NCI-H187 (cell line): ENCODE data around the gene TSNAXIP1.
A peak's percentile ranks its signal among the peaks of the same experiment; 100 is the strongest.

ENCODE experiments used
- DNase-seq, 2 experiments: peaks; one replicate each; lab custom pipeline; 2025; lab: John Stamatoyannopoulos, UW

Gene TSNAXIP1

DNA sequence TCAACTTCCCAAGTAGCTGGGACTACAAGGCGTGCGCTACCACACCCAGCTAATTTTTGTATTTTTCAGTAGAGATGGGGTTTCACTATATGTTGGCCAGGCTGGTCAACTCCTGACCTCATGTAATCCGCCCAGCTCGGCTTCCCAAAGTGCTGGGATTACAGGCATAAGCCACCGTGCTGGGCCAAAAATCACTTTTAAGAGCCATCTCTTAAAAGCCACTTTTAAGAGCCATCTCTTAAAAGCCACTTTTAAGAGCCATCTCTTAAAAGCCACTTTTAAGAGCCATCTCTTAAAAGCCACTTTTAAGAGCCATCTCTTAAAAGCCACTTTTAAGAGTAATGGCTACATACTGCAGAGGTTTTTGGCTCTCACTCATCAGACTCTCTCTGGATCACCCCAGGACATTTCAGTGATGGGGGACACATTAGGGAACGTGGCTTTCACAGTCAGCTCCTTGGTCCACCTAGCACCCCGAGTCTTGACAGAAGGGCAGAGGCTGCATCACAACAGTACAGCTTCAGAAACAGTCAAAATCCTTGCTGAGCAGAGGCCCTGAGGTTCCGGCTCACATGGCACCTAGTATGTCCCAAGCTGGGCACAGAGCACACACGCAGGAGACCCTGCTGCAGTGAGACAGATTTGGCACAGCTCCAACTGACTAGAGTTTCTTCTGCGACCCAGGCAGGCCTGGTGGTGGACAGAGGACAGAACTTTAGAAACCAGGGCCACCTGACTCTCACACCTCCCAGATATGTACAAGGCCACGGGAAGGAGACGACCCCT is 23.9 kb upstream of the TSNAXIP1 start:
- peak; percentile 44 to 49 for DNase-seq

DNA sequence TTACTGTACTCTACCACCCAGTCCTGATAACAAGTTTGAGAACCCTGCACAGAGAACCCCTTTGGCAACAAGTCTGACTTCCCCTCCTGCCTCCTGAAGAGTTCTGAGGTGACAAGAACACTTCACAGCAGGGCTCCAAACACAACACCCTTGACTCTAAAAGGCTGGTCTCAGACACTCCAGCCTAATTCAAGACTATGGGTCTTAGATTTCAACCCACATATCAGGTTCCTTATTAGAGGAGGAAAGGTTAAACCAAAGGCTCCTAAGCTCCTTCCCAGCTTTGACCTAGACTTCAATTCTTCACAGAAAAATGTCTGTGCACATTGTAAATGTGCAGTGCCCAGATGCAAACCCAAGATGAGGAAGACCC is 23.4 kb upstream of the TSNAXIP1 start:
- peak; percentile 29 to 44 for DNase-seq

DNA sequence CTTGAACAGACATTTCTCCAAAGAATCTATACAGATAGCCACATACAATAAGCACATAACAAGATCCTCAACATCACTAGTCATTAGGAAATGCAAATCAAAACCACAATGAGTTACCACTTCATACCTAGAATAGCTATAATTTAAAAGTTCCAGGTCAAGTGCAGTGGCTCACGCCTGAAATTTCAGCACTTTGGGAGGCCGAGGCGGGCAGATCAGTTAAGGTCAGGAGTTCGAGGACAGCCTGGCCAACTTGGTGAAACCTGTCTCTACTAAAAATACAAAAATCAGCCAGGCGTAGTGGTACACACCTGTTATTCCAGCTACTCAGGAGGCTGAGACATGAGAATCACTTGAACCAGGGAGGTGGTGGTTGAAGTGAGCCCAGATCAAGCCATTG is 20.2 kb upstream of the TSNAXIP1 start:
- DNase-seq, result no peak

DNA sequence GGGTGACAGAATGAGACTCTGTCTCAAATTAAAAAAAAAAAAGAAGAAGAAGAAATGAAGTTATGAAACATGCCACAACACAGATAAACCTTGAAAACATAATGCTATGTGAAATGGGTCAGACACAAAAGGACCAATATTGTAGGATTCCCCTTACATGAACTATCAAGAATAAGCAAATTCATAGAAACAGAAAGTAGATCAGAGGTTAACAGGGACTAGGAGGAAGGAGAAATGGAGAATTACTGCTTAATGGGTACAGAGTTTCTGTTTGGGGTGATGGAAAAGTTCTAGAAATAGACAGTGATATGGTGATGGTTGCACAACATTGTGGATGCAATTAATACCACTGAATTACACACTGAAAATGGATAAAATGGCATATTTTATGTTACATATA is 16.6 kb upstream of the TSNAXIP1 start:
- no peak for DNase-seq

DNA sequence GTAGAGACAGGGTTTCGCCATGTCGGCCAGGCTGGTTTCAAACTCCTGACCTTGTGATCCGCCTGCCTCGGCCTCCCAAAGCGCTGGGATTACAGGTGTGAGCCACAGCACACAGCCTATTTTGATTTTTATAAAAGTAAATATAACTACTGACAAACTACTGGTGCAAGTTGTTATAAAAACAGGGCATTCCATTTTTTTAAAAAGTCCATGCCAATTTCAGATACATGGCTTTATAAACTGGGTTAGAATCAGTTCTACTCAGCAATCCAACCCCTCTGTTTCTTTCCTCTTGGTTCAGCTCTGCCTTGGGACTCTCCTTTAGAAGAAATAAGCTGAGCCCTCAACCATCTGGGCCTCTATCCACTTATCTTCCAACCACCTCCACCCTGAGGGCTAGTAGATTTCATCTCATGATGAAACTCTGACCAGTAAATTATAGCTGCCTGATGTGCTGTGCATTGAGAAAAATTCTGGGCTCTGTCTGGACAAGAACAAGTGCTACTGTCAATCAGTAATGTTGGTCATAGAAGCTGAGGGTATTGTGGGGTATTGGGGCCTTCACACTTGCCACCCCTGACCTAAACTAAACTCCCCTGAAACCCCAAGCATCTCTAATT is 10.5 kb upstream of the TSNAXIP1 start:
- DNase-seq, result no peak

DNA sequence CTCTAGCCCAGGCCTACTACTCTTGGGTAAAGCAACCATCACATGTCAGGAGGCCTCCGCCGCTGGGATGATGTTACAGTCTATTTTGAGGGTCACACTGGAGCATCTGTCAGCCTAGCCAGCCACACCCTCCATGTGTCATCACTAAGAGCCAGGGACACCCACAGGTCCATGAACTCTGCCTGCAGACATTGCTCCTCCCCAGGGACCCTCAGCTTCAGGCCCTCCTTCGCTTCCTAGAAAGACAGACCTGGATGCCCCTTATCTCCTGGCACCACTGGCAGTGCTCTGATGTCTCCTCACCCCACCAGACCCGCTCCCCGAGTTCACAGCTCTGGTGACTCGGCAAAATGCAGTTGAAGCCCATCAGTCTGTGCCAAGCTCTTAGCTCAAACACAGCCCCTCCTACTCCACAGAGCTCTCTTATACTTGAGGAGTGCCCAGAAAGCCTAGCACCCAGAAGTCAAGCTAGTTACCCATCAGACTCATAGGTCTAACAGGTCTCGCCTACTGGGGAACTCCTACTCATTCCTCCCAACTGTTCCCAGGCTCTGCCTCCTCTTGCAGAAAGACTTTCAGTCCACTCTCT is 6.3 kb upstream of the TSNAXIP1 start:
- DNase-seq, result no peak

DNA sequence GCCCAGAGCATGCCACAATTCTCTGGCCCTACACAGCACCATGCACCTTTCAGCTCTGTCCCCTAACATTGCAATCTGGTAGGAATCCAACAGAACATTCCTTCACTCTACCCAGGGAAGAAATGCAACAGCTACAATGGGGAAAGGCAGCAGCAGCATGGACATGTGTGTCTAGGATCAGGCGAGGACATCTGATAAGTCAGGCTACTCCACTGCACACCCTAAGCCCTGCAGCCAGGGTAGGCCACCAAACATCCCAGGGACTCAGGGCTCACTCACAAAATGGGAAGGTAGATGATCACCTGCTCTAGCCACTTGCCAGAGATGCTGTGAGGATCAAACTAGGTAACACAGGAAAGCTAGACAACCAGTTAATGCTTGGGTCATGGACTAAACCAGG is 5.4 kb upstream of the TSNAXIP1 start:
- DNase-seq, result no peak

DNA sequence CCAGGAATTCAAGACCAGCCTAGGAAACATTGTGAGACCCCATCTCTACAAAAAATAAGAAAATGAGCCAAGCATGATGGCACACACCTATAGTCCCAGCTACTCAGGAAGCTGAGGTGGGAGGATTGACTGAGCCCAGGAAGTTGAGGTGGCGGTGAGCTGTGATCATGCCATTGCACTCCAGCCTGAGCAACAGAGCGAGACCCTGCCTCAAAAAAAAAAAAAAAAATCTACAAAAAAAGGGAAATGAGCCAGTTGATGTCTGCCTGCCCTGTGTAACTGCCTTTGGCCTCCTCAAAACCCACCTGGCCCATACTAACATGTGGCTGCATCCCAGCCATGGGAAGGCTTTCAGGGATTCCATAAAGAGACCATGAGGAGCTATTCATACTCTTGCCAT is 4.8 kb upstream of the TSNAXIP1 start:
- no peak for DNase-seq

DNA sequence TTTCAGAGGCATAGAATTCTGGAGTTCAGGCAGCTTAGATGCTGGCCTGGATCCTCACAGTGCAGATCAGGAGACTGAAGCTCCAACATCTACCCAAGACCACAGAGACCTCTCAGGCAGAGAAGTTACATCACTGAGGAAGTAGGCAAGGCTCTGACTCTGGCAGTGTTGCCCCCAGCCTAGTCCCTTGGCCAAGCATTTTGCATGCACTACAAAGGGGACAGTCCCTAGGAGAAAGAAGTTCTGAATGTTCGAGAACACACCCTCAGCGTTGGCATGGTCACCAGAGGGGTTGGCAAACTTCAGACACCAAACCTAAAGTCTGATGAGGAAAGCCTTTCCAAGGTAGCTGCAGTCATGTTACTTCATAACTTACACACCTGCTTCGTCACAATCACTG is 2.8 kb upstream of the TSNAXIP1 start:
- DNase-seq, result no peak

DNA sequence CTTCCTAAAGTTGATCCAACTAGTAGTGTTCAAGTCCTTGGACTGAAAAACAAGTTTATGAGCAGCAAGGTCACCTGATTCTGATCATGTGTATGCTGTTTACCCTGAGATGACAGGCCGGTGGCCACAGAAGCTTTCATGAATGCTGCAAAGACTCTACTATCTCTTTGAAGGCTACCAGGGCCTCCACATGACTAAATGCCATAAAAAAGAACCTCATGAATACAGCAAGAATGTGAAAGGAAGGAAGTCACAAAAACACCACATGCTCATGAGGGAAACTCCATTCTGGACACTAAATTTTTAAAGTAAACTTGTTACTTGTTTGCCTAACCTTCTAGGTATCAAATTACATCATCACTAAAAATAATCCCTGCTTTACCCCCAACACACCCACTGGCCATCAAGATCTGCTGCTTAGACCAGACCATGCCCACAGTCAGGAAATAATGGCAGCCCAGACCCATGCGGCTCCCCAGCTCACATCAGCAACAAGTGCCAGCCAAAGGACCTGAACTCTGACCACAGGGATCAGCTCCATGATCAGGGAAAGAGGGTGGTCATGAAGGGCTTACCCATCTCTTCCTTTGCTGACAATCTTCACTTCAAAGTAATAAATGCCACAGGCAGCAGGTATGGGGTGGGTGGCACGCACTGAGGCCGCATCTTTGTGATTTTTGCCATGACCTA is 1.7 kb upstream of the TSNAXIP1 start:
- no peak for DNase-seq

DNA sequence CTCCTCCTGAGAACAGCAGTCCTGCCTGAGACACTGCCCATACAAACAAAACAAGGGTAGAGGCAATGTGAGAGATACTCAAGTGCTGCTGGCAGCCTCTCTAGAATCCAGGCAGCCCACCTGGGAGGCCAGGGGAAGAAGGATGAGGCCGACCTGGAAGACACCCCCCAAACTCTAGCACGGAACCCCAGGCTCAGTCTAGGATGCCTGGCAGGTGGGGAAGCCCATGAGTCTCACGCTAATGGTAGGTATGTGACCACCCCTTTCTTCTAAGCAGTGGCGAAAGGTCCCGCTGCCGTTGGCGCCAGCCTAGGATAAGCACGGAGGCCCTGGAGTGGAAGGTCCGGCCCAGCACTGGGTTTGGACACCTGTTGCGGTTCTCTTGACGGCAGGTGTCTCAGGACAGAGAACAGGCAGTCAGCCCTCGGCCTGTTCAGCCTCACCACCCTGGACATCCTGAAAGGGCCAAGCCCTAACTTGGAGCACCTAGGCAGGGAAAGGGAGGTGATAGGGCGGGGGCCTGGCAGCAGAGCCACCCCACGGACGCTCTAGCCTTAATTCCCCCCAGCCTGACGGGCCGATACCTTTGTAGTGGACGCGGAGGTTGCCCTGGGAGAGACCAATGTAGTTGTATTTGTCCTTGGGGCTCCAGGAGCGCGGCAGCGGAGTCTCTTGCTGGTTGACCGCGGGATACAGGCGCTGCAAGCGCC is 816 bp upstream of the TSNAXIP1 start:
- no peak for DNase-seq

DNA sequence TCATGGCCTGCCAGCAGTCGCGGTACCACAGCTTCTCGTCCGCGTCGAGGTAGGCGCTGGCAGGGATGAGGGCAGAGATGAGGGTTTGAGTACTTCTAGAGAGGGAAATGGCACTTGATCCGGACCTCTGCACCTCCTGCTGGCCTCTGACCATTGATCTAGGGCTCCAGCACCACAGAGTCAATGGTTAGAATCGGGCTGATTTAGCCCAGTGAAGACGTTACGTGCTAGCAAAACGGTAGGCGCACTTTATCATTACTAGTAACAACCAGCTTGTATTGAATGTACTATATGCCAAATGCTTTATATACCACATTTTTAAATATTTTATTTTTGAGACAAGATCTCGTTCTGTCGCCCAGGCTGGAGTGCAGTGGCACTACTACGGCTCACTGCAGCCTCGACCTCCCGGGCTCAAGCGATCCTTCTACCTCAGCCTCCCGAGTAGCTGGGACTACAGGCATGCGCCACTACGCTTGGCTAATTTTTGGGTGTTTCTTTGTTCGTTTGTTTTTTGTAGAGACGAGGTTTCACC is 526 bp downstream of the TSNAXIP1 start:
- DNase-seq, result no peak

DNA sequence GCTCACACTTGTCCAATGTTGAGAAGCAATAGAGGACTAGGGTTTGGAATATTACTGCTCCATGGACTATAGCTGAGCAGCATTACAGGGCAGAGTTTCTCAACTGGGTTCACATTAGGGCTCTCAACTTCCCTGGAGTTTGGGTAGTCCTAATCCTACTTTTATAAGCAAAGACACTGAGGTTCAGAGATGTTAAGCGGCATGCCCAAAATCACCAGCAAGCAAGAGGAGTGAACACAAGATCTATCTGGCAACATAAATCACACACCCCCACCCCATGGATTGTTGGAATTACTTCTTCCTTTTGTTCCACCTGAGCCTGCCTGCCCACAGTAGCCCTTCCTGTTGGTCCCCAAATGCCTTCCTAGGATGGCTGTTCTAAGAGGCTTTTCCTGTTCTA is 5.2 kb downstream of the TSNAXIP1 start:
- no peak for DNase-seq

DNA sequence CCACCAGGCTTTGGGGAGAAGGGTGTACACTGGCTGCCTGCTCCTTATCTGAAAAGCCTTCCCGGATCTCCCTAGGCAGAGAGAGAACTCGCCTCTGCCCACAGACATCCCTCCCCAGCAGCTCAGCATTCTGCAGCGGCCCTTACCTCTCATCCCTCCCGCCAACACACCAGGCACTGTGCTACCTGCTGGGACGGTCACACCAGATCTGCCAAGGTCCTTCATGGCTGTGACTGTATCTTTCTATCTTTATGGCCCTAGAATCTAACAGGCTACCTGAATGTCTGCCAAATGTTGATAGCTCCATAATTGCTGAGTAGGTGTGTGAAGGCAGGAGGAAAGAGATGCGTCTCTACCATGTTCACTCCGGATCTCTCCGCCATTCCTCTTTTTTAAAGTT is 7.9 kb downstream of the TSNAXIP1 start:
- DNase-seq, result no peak

DNA sequence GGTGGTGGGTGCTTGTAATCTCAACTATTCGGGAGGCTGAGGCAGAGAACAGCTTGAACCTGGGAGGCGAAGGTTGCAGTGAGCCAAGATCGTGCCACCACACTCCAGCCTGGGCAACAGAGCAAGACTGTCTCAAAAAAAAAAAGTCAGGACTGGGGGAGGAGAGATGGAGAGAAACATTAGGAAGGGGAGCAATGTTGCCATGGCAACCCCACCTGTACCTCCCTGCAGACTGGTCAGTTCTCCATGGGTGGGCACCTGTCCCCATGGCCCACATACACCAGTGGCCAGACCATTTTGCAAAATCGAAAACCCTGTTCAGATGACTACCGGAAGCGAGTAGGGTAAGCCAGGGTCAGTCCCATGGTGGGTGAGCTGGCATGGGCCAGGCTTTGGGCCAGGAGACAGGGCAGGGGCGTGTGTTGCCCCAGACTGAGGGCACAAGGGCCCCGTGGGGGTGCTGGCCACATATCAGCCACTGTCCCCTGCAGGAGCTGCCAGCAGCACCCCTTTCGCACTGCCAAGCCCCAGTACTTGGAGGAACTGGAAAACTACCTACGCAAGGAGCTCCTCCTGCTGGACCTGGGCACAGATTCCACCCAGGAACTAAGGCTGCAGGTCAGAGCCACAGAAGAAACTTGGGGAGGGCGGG is 14.0 kb downstream of the TSNAXIP1 start:
- DNase-seq, result no peak

DNA sequence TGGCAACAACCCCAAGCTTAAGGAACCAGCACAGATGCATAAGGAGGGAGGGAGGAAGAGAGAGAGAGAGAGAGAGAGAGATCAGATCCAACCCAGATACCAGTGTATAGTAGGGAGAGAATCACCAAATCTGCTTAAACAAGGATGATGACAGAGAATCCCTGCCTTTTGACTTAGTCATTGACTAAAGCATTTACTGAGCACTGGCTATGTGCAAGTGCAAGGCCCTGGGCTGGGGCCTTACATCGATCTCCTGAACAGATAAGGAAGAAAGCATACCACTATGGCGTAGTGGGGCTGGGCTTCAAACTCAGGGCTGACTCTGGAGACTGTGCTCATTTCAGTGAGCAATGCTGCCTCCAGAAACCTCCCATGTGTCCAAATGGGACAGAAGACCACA is 15.8 kb downstream of the TSNAXIP1 start:
- DNase-seq, result no peak

DNA sequence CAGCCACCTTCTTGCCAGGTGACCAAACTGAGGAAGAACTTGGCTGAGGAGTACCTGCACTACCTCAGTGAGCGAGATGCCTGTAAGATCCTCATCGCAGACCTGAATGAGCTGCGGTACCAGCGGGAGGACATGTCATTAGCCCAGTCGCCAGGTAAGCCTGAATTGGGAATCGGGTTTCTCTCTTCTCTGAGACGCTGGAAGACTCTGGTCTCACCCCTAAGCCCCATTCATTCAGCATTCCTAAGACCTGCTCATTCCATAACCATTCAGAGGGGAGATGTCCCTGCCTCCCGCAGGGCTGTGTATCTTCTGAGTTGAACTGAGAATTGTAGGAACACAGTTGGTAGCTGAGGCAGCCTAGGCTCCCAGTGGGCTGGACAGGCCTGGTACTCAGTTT is 18.4 kb downstream of the TSNAXIP1 start:
- DNase-seq, result no peak

DNA sequence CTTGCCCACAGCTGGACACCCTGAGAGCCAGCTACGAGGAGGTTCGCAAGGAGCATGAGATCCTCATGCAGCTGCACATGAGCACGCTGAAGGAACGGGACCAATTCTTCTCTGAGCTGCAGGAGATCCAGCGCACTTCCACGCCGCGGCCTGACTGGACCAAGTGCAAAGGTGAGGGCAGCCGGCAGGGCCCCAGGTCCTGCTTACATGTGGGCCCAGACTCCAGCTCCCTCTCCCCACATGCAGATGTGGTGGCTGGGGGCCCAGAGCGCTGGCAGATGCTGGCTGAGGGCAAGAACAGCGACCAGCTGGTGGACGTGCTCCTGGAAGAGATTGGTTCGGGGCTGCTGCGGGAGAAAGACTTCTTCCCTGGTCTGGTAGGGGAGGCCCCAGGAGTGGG is 19.2 kb downstream of the TSNAXIP1 start:
- no peak for DNase-seq

DNA sequence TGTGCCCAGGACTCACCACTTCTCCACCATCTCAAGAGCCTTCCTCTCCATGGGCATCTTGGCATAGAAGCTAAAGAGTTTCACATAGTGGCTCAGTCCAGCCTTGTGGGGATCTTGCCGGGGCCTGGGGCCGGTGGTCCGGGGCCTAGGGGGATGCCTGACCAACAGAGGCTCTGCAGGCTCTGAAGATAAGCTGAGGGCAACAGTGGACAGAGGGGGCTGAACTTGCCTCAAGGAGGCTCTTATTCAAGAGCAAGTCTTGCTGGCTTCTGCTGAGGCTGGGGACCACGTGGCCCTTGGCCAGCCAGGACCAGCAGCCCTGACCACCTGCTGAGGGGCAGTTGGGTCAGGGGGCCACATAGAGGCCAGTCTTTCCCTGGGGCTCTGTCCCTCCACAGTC is 22.0 kb downstream of the TSNAXIP1 start:
- DNase-seq, result no peak

DNA sequence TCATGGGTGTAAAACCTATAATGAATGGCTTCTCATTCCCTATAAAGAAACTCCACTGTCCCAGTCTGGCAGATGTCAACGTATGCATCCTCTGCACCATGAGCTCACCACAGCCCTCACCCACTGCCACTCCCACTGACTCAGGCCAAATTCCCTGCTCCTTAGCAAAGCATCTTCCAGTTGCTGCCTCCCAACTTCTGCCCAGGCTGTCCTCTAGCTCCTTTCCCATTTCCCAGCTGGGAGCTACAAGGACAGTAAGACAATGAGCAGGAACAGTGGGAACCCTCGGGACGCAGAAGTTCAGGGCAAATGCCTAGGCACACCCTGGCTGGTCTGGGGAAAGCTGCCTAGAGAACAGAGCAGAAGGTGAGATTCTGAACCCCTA is 26.3 kb downstream of the TSNAXIP1 start:
- no peak for DNase-seq

DNA sequence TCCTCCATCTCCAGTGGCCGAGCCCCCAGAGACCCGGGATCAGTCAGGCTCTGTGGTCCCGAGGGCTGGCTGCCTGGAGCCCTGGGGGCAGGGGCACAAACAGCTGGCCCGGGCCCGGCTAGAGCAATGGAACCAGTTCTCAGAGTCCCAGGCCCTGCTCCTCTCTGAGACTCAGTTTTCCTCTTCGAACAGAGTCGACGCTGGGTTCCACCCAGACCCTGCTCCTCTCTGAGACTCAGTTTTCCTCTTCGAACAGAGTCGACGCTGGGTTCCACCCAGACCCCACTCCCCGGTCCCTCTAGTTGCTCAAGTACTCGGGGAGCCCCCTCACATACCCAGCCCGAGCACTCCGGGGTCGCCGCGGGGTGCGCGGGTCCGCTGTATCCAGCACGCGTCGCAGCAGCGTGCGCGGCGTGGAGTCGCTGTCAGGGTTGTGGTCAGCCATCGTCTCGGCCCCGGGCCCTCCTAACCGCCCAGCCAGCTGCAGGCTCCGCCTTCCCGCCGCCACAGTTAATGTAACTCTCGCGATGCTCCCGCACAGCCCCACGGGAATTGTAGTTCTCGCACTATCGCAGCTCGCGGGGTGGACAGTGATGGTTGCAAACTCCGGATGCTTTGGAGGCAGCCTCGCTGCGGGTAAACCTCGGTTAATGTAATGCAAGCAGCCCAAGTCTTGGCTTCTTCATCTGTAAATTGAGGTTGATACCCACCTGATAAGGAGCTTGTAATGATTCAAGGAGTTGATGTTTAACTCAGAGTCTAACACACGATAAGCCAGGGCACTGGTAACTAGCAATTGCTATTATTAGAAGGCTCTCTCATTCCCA is 26.9 kb downstream of the TSNAXIP1 start:
- DNase-seq, result peak; percentile 51 to 66
